HG03045 (cell line): Measurements from ENCODE around the gene INMT.
"Not testable (repeated sequence)": the region's sequence is repeated elsewhere in the genome, so short reads cannot be mapped to it uniquely, and the experiment has no call there.

ENCODE experiments used
- ATAC-seq: cut with Tn5 transposase; IDR thresholded peaks from one replicate; pipeline ENCODE4 v1.9.1; 2021; ENCODE audit warnings: mild to moderate bottlenecking, moderate library complexity; ENCODE audit not compliant: unreplicated experiment

The INMT gene

DNA sequence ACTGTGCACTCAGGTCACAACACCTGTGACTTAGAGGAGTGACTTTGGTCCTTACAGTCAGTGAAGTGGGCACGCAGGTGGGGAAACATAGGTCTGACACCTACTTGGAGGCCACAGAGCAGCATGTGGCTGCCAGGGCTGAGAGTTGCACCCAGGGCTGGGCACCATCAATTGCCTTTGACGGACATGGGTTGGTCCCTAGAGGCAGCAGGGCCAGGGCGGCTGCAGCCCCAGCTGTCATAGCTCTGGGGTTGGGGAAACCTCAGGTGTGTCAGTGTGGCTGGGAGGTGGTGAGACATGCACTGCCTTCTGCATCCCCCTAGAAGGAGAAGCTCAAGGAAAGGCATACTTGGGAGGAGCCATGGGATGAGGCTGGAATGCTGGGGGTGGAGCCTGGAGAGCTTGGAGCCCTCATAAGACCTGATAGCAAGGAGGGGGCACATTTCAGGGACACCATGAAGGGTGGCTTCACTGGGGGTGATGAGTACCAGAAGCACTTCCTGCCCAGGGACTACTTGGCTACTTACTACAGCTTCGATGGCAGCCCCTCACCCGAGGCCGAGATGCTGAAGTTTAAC lies at the start of gene INMT:
INMT (plus strand) TSS at position 440 of the 578 bp plus-strand sequence; CDS start at position 456, 16 bp downstream.
- no peak for ATAC-seq

DNA sequence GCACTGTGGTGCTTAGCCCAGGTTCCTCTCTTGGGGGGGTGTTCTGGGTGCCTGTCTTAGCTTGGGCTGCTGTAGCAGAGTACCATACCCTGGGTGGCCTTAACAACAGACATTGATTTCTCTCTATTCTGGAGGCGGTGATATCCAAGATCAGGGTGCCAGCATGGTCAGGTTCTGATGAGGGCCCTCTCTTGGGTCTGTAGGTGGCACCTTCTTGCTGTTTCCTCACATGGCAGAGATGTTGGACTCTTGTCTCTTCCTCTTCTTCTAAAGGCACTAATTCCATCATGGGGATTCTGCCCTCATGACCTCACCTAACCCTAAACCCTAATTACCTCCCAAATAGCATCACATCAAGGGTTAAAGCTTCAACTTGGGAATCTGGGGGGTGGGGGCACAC lies 49.7 kb upstream of the INMT start:
- ATAC-seq: no peak

DNA sequence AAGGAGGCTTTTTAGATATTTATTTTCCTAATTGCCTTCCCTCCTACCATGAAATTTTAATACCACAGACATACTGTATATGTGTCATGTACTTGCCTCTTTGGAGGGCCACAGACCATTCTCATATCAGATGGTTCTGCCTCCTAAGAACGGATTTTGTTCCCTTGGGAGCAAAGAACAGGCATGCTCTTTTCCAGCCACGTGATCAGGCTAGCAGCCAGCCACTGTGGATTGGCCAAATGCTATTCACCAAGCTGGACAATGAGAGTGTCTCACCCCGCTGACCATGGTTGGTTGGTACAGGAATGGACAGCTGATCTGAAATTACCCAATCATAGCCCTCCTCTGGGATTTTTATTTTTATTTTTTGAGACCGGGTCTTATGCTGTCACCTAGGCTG lies 48.2 kb upstream of the INMT start:
- no peak for ATAC-seq

DNA sequence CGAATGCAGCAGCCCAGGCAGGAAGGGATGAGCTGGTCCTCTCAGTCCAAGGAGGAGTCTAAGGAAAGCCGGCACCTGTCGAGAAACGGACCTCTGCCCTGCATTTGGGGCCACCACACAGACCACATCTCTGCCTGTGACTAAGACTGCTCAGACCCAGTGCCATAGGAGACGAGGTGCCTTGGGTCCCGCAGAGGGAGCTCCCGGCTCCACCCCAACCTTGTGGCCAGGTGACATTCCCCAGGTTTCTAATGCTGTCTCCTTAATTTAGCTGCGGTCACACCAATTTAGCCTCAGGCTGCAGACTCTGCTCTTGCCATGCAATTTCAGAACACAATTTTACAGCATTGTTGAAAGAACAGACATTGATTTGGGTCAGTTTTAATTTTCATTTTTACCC lies 46.9 kb upstream of the INMT start:
- ATAC-seq: no peak

DNA sequence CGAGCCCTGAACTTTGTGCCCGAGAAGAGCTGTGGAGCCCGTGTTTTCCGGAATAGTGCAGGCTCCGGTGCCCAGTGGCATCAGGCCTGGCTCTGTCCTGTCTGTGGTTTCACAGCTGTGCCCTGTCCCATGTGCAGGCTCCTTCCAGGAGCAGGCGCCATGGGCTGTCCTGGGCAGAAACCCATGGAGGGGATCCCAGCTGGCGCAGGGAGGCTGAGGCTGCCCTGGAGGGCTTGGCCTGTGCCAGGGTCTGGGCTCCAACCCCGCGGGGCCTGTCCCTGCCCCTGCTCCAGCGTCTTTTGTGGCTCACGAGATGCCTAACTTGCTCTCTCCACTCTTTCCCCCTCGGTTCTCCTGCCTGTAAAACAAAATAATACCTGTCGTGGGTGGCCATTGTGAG lies 46.3 kb upstream of the INMT start:
- no peak for ATAC-seq

DNA sequence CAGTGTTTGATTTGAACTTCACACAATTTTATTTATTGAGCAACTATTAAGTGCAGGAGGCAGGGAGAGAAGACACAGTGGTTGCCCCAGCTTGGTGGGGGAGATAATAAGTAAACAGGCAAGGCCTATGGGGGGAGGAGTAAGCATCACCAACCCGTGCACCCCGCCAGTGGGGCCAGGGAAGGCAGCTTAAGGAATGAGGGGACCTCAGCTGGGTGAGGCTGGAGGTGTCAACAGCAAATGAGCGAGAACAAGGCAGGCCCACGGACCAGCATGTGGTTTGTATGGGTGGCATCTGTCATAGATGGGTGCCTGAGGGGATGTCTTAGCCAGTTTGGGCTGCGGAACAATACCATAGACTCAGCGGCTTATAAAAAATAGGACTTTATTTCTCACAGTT lies 45.6 kb upstream of the INMT start:
- ATAC-seq: no peak

DNA sequence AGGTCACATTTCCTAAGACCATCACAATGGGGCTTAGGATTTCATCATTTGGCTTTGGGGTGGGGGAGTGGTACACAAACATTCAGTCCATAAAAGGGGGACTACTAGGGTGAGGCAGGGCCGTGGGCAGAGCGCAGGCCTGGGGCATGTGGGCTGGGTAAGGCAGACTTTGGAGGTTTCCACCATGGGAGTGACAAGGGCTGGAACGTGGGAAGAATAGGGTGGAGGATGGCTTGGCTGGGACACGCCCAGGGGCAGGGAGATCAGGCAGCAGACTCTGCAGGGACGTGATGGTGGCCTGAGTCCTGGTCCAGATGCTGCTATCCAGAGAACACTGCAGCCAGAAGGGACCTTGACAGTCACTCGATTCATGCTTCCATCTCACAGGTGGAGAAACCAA lies 45.0 kb upstream of the INMT start:
- ATAC-seq: no peak

DNA sequence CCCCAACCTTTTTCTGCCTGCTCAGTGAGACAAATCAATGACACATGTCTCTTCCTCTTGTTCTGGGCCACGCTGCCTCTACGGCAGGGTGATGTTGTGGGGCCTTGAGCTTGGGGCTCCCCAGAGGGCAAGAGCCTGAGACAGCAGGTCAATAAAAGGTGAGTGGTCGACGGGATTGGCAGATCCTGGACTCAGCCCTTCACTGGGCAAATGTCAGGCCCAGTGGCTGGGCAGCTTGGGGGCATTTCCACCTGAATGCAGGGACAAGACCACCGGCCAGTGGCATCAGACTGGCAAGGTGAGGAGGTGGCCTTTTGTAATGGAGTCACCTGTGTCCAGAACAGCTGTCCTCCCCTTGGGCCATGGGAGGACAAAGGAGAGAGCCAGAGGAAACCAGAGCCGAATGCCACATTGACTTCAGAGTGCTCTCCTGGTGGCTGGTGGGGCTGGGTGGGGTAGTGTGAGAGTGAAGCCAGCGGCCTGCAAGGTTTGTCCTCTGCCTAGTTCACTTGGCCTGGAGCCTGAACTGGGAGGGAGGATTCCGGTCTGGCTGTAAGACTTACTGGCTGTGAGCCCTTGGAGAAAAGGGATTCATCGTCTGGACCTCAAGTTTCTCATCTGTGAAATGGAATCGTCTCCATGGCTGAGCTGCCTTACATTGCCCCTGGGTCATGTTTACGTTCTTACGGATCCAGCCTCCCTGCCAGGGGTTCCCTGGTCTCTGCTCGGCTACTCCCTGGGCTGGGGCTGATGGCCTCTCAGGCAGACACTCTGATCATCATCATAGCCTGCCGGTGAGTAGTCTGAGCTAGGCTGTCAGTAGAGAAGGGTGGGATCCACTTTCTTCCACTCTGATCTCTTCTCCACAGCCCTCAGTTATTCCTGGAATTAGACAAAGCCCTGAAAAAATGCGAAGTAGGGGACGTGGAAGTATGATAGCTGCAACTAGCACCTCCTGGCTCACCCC lies 44.3 kb upstream of the INMT start:
- ATAC-seq: no peak

DNA sequence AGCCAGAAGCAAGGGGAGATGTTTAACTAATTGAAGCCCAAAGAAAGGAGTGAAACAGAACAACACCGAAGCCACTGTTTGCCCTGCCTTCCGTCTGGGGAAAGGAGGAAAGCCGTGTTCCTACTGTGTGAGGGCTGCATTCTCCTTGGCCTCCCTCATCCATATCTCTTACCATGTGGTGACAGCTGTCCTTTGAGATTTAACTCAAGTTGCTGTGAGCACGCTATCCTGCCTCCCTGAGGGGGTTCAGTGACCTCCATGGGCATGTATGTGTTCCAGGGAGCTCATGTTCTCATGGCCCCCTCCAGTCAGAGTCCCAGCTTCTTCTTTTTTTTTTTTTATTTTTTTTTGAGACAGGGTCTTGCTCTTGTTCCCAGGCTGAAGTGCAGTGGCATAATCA lies 43.5 kb upstream of the INMT start:
- no peak for ATAC-seq

DNA sequence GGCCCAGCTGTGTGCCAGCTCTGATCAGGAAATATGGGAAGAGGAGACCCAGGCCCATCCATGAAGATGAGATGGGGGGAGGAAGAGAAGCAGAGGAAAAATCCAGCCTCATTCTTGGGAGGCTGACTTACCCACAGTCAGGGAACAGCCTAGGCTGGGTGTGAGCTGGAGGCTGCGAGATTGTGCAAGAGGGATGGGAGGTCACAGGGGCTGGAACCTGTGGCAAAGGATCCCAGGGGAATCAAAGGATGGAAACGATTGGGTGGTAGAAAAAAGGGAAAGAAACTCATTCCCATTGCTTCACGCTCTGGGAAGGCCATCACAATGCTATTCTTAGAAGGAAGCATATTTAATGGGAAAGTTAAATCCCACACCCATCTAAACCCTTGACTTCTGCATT lies 43.0 kb upstream of the INMT start:
- ATAC-seq: no peak

DNA sequence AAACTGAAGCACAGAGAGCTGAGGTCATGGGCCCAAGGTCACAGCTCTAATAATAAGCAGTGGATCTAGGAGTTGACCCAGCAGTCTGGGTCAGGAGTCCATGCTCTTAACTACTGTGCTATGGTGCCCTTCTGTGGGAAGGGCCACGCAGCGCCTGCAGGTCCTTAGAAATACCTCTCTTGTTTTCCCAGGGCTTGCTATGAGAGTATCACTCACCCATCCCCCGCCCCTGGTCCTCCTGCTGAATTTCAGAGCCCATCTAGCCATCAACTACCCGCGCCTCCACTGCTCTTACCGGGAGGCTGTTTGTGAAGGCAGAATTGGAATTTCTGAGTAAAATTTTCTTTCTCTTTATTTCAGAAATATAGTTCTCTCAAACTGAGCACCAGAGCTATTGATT lies 42.4 kb upstream of the INMT start:
- no peak for ATAC-seq

DNA sequence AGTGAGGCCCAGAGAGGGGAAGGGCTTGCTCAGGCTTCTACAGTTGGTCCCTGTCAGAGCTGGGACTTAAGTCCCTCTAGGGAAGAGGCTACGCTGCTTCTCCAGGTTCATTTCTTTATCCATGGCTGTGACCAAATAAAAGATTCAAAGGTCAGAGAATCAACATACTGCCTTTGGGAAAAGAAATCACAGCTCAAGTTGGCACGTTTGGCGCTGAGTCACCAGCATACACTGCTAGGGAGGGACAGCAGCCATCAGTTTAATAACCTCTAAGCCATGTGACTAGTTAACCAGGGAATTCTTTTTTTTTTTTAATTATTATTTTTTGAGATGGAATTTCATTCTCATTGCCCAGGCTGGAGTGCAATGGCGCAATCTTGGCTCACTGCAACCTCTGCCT lies 41.3 kb upstream of the INMT start:
- ATAC-seq: no peak

DNA sequence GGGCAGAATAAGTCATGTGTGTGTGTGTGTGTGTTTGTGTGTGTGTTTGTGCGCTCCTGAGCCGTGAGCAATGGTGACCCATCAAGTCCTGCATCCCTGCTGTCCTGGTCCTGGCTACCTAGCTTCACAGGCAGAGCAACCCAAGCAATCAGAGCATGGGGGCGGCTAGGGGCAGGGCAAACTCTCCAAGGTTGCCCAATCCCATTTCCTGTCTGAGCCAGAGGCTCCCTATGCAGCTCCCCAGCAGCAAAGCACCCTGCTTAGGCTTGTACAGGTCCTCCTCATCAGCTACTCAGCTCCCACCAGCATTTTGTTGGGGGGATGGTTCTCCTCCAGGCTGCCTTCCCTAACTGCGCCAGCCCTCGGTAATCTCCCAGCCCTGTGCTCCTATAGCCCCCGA lies 38.5 kb upstream of the INMT start:
- ATAC-seq: no peak

DNA sequence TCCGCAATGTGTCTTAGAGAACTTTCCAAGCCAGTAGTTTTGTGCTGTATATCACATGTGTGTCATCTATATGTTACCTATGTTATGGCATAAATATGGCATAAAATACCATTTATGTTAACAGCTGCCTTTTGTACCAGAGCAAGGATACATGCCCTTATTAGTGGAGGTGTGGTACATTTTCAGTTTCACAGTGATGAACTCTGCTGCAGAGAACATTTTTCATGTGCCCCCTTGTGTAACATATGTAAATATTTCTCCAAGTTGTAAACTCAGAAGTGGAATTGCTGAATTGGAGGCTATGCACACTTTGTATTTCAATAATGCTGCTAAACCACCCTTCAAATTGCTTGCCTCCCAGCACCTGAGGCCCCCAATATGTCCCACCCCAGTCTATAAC lies 37.8 kb upstream of the INMT start:
- ATAC-seq: no peak

DNA sequence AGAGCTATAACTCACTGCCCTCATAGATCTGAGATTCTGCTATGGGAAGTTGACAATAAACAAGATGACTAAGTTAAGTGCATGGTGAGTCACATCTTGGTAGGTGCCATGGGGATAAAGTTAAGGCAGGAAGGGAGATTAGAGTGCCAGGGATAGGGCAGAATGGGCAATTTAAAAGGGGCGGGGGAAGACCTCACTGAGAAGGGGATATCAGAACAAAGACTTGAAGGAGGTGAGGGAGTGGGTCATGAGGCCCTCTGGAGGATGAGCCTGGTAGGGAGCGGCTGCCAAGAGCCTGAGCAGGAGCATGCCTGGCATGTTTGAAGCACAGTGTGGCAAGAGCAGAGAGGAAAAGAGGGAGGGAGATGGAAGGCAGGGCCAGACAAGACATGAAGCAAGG lies 34.8 kb upstream of the INMT start:
- no peak for ATAC-seq

DNA sequence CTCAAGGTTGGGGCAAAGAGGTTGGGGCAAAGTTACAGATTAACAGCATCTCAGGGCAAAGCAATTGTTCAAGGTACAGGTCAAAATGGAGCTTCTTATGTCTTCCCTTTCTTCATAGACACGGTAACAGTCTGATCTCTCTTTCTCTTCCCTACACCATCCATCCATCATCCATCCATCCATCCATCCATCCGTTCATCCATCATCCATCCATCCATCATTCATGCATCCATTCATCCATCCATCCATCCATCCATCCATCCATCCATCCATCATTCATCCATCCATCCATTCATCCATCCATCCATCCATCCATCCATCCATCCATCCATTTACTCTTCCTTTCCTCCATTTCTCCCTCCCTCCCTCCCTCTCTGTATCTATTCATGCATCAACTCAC lies 32.5 kb upstream of the INMT start:
- ATAC-seq: not testable (repeated sequence)

DNA sequence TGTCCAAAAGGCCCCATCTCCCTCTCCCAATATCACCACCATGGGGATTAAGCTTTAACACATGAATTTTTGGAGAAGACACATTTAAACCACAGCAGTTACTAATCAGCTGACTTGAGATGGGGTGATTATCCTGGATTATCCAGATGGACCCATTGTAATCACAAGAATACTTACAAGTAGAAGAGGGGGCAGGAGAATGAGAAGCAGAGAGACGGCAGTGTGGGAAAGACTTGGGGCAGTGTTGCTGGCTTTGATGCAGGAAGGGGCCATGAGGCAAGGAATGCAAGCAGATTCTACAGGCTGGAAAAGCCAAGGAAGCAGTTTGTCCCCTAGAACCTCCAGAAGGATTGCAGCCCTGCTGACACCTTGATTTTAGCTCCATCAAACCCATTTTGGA lies 30.7 kb upstream of the INMT start:
- ATAC-seq: no peak

DNA sequence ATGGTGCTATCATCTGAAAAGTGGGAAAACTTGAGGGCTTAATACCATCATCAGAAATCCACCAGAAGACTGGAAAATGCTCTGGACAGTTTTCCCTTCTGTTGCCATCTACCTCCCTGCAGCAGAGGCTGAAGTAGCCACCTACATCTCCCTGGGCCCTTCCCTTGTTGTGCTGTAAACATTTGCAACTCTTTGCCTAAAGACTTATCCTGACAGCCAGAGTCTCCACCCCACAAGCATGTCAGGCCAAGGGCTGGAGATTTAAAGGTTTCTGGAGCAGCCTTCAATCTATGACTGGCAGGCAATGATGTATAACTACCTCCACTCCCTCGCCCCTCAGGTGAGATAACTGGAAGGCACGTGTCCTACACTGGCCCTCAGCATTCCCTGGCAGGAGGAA lies 29.7 kb upstream of the INMT start:
- no peak for ATAC-seq

DNA sequence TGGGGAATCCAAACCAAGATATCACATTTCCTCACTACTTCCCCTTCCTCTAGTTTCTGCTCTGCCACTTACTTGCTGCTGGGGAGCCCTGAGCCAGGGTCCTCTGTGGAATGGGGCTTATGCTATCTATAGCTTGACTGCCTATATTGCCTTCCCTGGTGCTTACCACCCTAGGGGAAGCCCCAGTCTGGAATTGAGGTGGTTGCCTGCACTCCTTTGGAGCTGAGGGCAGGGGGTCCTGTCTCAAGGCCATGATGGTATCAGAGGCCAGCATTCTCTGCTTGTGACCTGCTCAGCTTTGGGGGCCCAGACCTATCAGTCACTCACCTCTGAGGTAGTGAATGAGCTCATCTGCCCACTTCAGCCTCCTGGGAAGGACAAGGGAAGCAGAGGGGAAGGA lies 29.3 kb upstream of the INMT start:
- no peak for ATAC-seq

DNA sequence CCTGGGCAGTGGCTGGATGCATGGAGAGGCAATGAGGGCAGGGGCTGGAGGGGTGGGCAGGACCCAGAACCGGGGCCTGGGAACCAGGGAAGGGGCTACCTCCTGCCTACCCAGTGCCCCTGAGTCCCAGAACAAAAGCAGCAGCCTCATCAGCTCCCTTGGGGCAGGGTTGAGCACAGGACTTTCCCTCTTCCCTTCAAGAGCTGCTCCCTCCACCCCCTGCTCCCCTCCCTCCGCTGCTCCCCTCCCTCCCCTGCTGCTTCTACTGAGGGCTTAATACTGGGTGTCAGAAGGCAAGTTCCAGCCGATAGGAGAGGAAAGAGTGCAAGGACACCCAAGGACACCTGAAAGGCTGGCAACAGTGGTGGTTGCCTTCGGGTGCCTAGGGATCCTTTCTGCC lies 28.2 kb upstream of the INMT start:
- ATAC-seq: no peak

DNA sequence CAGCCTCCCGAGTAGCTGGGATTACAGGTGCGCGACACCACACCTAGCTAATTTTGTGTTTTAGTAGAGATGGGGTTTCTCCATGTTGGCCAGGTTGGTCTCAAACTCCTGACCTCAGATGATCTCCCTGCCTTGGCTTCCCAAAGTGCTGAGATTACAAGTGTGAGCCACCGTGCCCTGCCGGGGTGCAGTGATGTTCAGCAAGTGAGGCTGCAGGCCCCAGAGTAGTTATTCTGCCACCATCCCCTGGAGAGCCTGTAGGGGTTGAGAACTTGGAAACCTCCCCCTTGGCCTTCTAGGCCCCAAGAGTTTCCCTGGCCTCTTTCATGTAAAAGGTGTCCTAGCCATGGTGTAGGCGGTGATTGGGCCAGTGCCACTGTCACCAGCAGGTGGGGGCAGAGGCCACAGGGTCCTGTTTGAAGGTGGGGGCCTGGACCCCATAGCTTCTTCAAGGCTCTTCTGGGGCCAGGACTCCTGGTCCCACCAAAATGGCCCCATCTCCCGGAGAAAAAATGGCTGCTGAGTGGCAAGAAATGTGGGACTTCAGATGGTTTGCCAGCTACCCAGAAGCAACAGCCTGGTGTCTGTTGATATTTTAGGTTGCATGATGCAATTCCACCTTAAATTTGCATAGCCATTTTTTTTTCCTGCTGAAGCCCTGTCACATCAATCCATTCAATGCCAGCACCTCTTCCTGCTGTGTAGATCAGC lies 25.5 kb upstream of the INMT start:
- no peak for ATAC-seq
